Activated CD8-positive, alpha-beta memory T cell treated with anti-CD3 and anti-CD28 coated beads for 1 hour (primary cell): ENCODE results near the gene NLE1.
"Not testable (repeated sequence)": the region's sequence is repeated elsewhere in the genome, so short reads cannot be mapped to it uniquely, and the experiment has no call there.

Source experiments
- DNase-seq, 2 donors: peaks; one replicate each; pipeline ENCODE4 v3.0.0-alpha.2; 2020; ENCODE audit warnings: low read depth in 1 of 2; ENCODE audit errors: extremely low read depth in 1 of 2

NLE1 gene

DNA sequence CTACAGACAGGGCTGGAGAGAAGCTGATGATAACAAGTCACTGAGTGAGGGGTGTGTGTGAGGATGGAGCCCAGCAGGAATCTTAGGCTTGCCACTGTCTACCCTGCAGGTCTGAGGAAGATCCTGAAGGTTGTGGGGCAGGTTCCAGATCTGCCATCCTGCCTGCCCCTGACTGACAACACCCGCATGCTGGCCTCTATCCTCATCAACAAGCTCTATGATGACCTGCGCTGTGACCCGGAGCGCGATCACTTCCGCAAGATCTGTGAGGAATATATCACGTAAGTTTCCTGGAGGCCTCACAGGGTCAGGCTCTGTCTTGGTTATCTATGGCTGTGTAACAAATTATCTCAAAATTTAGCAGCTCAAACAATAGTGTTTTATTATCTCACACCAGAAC is 21.8 kb upstream of the NLE1 start:
- no peak for DNase-seq

DNA sequence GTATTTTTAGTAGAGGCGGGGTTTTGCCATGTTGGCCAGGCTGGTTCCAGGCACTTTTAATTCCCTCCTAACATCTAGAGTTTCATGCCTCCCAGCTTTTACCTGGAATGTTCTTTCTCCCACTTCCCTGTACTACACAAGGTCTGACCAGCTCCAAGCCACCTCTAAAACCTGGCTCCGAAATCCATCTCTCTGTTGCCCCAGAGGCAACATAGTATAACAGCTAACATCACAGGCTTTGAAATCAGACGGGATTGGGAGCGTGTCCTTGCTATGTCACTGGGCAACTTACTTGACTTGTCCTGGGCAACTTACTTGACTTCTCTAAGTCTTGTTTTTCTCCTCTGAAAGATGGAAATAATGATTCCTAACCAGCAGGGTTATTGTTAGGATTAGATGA is 20.7 kb upstream of the NLE1 start:
- no peak for DNase-seq

GRCh38 chr17:35161281-35161761 is 19.2 kb upstream of the NLE1 start:
- DNase-seq, result no peak

DNA sequence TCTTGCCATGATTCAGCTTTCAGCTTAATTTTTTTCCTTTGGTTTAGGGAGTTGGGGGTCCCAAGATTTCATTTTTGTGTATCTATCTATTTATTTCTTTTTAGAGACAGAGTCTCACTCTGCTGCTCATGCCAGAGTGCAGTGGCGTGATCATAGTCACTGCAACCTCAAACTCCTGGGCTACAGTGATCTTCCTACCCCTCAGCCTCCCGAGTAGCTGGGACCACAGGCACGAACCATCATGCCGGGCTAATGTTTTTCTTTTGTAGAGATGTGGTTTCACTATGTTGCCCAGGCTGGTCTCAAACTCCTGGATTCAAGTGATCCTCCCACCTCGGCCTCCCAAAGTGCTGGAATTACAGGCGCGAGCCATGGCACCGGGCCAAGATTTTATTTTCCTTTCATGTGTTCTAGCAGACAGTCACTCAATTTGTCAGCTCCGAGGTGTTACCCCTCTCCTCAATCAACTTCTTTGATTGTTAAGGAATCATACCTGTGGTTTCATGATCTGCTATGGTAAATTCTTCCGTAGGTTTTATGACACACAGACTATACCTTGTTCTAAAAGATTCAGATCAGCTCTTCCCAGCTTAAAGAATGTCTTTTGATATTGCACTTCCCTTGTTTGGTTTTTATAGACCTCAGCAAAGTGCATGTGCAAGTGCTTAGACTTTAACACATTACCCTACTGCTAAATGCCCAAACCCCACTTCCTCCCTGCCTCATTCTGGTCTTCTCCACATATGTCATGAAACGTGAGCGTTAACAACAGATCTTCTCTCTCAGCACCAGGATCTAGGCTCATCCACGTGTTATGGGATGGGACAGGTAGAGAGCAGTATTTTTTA is 18.5 kb upstream of the NLE1 start:
- peak in 1 of 2 donors; percentile 27 for DNase-seq

DNA sequence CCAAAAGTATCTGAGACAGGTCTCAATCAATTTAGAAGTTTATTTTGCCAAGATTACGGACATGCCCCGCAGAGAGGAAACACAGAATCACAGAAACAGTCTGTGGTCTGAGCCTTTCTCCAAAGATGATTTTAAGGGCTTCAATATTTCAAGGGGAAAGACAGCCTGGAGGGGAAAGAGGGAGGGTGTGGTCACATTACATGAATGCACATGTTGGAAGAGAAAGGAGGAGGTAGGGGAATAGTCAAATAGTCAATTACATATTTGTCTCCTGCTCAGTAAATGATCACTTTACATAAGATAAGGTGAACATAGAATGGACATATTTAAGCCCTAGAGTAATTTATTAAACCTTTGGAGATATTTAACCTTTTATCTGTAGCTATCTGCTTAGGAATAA is 17.8 kb upstream of the NLE1 start:
- no peak for DNase-seq

GRCh38 chr17:35155246-35155645 is 13.1 kb upstream of the NLE1 start:
- no peak for DNase-seq

- DNase-seq, result no peak
Measured at GRCh38 chr17:35154196-35155165, 12.4 kb upstream of the NLE1 start.

- no peak for DNase-seq
Measured at GRCh38 chr17:35152421-35153140, 10.5 kb upstream of the NLE1 start.

GRCh38 chr17:35151080-35151479 is 9.0 kb upstream of the NLE1 start:
- not testable (repeated sequence) for DNase-seq

DNA sequence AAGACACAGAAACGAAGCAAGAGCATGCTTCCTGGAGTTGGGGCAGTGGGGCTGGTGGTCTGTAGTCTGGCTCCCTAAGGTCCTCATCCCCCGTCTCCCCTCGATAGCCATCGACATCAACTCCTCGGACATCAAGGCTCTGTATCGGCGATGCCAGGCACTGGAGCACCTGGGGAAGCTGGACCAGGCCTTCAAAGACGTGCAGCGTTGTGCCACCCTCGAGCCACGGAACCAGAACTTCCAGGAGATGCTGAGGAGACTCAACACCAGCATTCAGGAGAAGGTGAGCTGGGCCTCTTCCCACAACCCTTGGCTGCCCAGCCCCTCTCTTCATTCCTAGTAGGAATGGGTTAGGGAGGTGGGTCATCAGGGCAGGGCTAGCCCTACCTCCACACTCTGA is 7.8 kb upstream of the NLE1 start:
- no peak for DNase-seq

- DNase-seq, result no peak
Measured at GRCh38 chr17:35148144-35148543, 6.0 kb upstream of the NLE1 start.

- no peak for DNase-seq
Measured at GRCh38 chr17:35147375-35147905, 5.3 kb upstream of the NLE1 start, which contains the start of gene UNC45B. TSS of gene UNC45B (plus strand) at chr17:35147817. CDS start at chr17:35148264, 447 bp downstream.

DNA sequence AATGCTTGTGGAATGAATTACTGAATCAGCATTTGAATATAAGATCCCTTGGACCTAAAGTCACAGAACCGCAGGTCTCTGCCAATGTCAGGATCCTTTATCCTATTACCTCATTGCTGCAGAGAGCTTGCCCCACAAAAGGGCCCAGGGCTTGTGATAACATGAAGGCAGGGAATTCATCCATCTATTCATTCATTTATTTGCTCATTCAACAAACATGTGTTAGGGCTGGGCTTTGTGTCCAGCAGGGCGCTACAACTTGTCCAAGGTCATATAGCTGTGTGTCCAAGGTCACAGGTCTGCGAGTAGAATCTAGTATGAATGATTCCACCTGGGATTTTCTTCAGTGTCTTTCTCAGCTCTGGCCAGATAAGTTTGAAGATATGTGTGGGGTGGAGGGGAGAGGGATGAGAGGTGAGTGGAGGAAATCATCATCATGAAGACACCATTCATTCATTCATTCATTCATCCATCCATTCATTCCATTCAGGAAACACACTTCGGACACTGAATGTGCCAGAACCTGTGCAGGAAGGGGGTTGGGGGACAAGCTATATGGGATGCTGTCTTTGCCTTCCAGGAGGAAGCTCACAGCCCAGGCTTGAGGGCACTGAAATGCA is 4.2 kb upstream of the NLE1 start:
- DNase-seq, result no peak

GRCh38 chr17:35144840-35145239 is 2.7 kb upstream of the NLE1 start:
- no peak for DNase-seq

- no peak for DNase-seq
Measured at GRCh38 chr17:35142467-35142796, 329 bp upstream of the NLE1 start.

DNA sequence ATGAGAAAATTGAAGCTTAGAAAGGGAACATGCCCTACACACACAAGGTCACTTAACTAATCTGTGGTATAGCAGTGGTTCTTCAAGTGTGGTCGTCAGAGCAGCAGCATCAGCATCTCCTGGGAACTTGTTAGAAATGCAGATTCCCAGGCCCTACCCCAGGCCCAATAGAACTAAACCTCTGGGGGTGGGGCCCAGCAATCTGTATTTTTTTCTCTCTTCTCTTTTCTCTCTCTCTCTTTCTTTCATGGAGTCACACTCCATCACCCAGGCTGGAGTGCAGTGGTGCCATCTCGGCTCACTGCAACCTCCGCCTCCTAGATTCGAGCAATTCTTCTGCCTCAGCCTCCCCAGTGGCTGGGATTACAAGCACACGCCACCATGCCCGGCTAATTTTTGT is 3.9 kb downstream of the NLE1 start:
- no peak for DNase-seq

DNA sequence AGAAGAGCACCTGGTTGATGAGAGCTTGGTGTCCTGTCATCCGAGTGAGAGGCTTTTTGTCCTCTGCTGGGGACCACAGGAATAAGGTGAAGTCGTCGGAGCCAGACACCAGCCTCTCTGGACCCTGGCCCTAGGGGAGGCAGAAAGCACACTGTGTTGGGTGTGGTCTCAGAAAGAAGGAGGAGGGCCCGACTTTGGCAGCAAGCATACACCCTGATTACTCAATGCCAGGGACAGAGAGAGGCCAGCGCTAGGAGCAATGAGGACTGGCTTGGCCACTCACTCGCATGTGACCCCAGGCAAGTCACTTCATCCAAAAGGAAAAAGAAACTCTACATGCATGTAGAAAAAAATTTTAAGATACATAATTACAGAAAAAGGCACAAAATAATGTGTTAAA is 6.8 kb downstream of the NLE1 start:
- DNase-seq, result no peak

- DNase-seq, result no peak
Measured at GRCh38 chr17:35132816-35133550, 9.1 kb downstream of the NLE1 start.

GRCh38 chr17:35132099-35132498 is 10.0 kb downstream of the NLE1 start:
- DNase-seq, result no peak

GRCh38 chr17:35130392-35130791 is 11.7 kb downstream of the NLE1 start:
- DNase-seq, result no peak
